NCI-H524 (cell line): ENCODE data around the gene CALHM3.

Experiments used
- DNase-seq, 2 experiments: peaks; one replicate each; lab custom pipeline; 2025; lab: John Stamatoyannopoulos, UW

The CALHM3 gene

GRCh38 chr10:103474077-103474476 lies 5.0 kb downstream of the CALHM3 start:
- no peak for DNase-seq

GRCh38 chr10:103473261-103473671 lies 5.8 kb downstream of the CALHM3 start:
- DNase-seq = no peak

GRCh38 chr10:103472005-103472404 lies 7.0 kb downstream of the CALHM3 start:
- no peak for DNase-seq

GRCh38 chr10:103470761-103471653 lies 8.0 kb downstream of the CALHM3 start:
- no peak for DNase-seq

- DNase-seq = no peak
These were observed 9.8 kb downstream of the CALHM3 start for GRCh38 chr10:103469201-103469600.

GRCh38 chr10:103467406-103467805 lies 11.6 kb downstream of the CALHM3 start:
- no peak for DNase-seq

GRCh38 chr10:103466734-103467133 lies 12.3 kb downstream of the CALHM3 start:
- DNase-seq = no peak

GRCh38 chr10:103465411-103466179 lies 13.4 kb downstream of the CALHM3 start:
- no peak for DNase-seq

GRCh38 chr10:103463499-103463898 lies 15.5 kb downstream of the CALHM3 start:
- no peak for DNase-seq

GRCh38 chr10:103459615-103460014 lies 19.4 kb downstream of the CALHM3 start:
- no peak for DNase-seq

GRCh38 chr10:103458720-103459119 lies 20.3 kb downstream of the CALHM3 start, which contains the start of gene CALHM1:
Gene CALHM1, minus strand, starts transcription at chr10:103458900. Its CDS starts 149 bp downstream, at chr10:103458751.
- no peak for DNase-seq

- no peak for DNase-seq
These were observed 21.0 kb downstream of the CALHM3 start for GRCh38 chr10:103457896-103458583.

- DNase-seq = no peak
These were observed 21.8 kb downstream of the CALHM3 start for GRCh38 chr10:103457176-103457712.

GRCh38 chr10:103456074-103456660 lies 22.9 kb downstream of the CALHM3 start:
- DNase-seq = no peak

GRCh38 chr10:103455235-103455634 lies 23.8 kb downstream of the CALHM3 start:
- no peak for DNase-seq

GRCh38 chr10:103454026-103454425 lies 25.0 kb downstream of the CALHM3 start:
- no peak for DNase-seq

- no peak for DNase-seq
These were observed 26.4 kb downstream of the CALHM3 start for GRCh38 chr10:103452506-103453230.

- peak in 1 of 2 experiments; percentile 14 for DNase-seq
These were observed 27.1 kb downstream of the CALHM3 start, which contains the start of gene CALHM2 for GRCh38 chr10:103451831-103452505. Gene CALHM2, minus strand, starts transcription at chr10:103452370. Its CDS starts 2,429 bp downstream, at chr10:103449941.

GRCh38 chr10:103451091-103451813 lies 27.8 kb downstream of the CALHM3 start:
- no peak for DNase-seq
